Sigmoid colon (tissue), 3 donors: ENCODE data around the gene BDKRB1.

ENCODE experiments used
- CTCF ChIP-seq, 4 experiments: fragments of 450-650 bp in 3 of 4; fragments of 200-600 bp in 1 of 4; IDR thresholded peaks; one replicate each; pipeline ENCODE4 v1.5.1; 2016 to 2019; ENCODE audit warnings: antibody characterized with exemption in 4 of 4, mild to moderate bottlenecking in 3 of 4, moderate library complexity in 2 of 4
- POLR2A ChIP-seq, 2 donors: fragments of 450-650 bp; IDR thresholded peaks; one replicate each; pipeline ENCODE4 v1.6.1; 2016; ENCODE audit warnings: antibody characterized with exemption in 2 of 2, mild to moderate bottlenecking in 2 of 2, moderate library complexity in 2 of 2

- TF ChIP-seq CTCF (IDR thresholded peaks at IDR 0.05) (no peak), POLR2A (IDR thresholded peaks at IDR 0.05) (no peak)
Observed at GRCh38 chr14:96232506-96232905, 23.5 kb upstream of the BDKRB1 start.
